OCI-LY3 (cell line): ENCODE data around the gene EDEM1.

Experiments
- H2AFZ ChIP-seq: fragments of 200-600, 300-600 bp; shearing (Covaris generic); 2 replicates; pipeline ENCODE4 v1.6.0; 2014; ENCODE audit warnings: antibody characterized with exemption, low read depth, low read length
- H3K27ac ChIP-seq: fragments of 200-600, 300-600 bp; sonication (generic); 2 replicates; pipeline ENCODE4 v1.5.1; 2014; ENCODE audit warnings: mild to moderate bottlenecking, low read length, moderate library complexity, mixed read lengths
- H3K27me3 ChIP-seq: fragments of 200-600, 300-600 bp; sonication (generic); 2 replicates; pipeline ENCODE4 v1.6.1; 2014; ENCODE audit warnings: low read depth, low read length, mixed read lengths
- H3K36me3 ChIP-seq: fragments of 200-600, 300-600 bp; sonication (generic); replicated peaks from 2 replicates; pipeline ENCODE3; 2014; ENCODE audit warnings: low read depth, low read length, mixed read lengths
- H3K4me1 ChIP-seq: fragments of 300-600, 200-600 bp; sonication (generic); 2 replicates; pipeline ENCODE4 v1.6.1; 2014; ENCODE audit warnings: low read length, mixed read lengths
- H3K4me2 ChIP-seq: fragments of 200-600, 300-600 bp; sonication (generic); 2 replicates; pipeline ENCODE4 v1.6.1; 2014; ENCODE audit warnings: low read length, mixed read lengths
- H3K4me3 ChIP-seq: fragments of 300-600, 200-600 bp; sonication (generic); 2 replicates; pipeline ENCODE4 v1.5.1; 2014; ENCODE audit warnings: antibody characterized with exemption, mild to moderate bottlenecking, low read length, moderate library complexity
- H3K79me2 ChIP-seq: fragments of 300-600, 200-600 bp; shearing (Covaris generic); 2 replicates; pipeline ENCODE4 v1.6.1; 2014; ENCODE audit warnings: mild to moderate bottlenecking, low read length, mixed read lengths
- H3K9ac ChIP-seq: fragments of 300-600, 200-600 bp; shearing (Covaris generic); 2 replicates; pipeline ENCODE4 v1.6.0; 2014; ENCODE audit warnings: mild to moderate bottlenecking, low read length, moderate library complexity
- H3K9me3 ChIP-seq: fragments of 200-600, 300-600 bp; shearing (Covaris generic); 2 replicates; pipeline ENCODE4 v1.6.1; 2014; ENCODE audit warnings: low read length, mixed read lengths; ENCODE audit not compliant: insufficient read depth
- H4K20me1 ChIP-seq: fragments of 200-600, 300-600 bp; sonication (generic); 2 replicates; pipeline ENCODE4 v1.6.1; 2016; ENCODE audit warnings: low read length, mixed read lengths; ENCODE audit not compliant: insufficient read depth
- CTCF ChIP-seq: fragments of 200-600, 300-600 bp; sonication (generic); IDR thresholded peaks from 2 replicates; pipeline ENCODE4 v1.5.1; 2014; ENCODE audit warnings: antibody characterized with exemption, low read length, low read depth
- EZH2phosphoT487 ChIP-seq: fragments of 200-600 bp; shearing (Covaris generic); IDR thresholded peaks from 2 replicates; pipeline ENCODE4 v1.6.1; 2018; ENCODE audit warnings: antibody characterized with exemption, mixed run types, low read depth

Gene EDEM1

DNA sequence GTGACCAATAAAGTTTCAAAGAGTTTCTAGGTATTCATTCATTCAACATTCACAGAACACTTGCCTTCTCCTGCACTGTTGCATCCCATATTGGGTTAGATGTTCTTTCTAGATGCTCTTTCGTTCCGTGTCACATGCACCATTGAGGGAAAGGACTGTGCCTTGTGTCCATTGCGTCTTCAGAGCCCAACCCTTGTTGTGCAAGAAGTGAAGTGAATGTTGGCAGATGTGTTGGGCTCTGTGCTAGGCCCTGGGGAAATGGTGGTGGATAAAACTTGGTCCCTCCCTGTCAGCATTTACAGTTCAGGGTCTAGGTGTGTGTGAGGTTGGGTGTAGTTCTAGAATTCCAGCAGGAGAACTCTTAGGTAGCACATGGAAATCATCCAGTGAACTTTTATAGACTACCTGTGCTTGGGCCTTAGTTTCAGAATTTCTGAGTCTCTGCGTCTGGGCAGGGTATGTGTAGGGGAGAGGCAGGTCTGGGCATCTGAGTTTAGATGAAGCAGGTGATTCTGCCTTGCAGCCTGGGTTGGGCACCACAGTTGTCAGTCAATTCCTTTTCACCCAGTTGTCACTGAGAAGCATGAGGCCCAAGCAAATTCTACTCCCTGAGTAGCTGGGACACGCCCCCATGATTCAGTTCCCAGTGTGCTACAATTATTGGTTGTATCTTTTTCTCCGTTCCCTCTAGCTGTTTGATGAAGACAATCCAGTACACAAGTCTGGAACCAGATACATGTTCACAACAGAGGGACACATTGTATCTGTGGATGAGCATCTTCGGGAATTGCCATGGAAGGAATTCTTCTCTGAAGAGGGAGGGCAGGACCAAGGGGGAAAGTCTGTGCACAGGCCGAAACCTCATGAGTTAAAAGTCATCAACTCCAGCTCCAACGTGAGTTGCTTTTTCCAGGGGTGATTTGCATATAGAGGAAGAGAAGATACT lies 25.4 kb downstream of the EDEM1 start:
- no peaks in the 10 kb centered on the region for H3K27me3 ChIP-seq
- no peak overlapping the region for H3K9ac ChIP-seq
- no peak overlapping the region for H3K4me3 ChIP-seq
- H2AFZ ChIP-seq = no peak overlapping the region
- H3K9me3 ChIP-seq = no peaks in the 10 kb centered on the region
- H3K36me3 ChIP-seq = peaks cover 94% of the 10 kb centered on the region
- no peak overlapping the region for H3K4me2 ChIP-seq
- H3K27ac ChIP-seq = no peak overlapping the region
- peaks cover 24% of the 10 kb centered on the region for H3K79me2 ChIP-seq
- H3K4me1 ChIP-seq = no peaks in the 10 kb centered on the region
- H4K20me1 ChIP-seq = peaks cover 70% of the 10 kb centered on the region
- no peak for TF ChIP-seq CTCF
- TF ChIP-seq EZH2phosphoT487 = no peak

- peaks cover 71% of the 10 kb centered on the region for H4K20me1 ChIP-seq
- TF ChIP-seq EZH2phosphoT487 (no peak), CTCF (no peak)
- H3K9ac ChIP-seq = no peak overlapping the region
- H3K27me3 ChIP-seq = no peaks in the 10 kb centered on the region
- no peak overlapping the region for H3K27ac ChIP-seq
- peaks cover 18% of the 10 kb centered on the region for H3K79me2 ChIP-seq
- no peak overlapping the region for H2AFZ ChIP-seq
- peaks cover 94% of the 10 kb centered on the region for H3K36me3 ChIP-seq
- H3K4me2 ChIP-seq = no peak overlapping the region
- no peak overlapping the region for H3K4me3 ChIP-seq
- no peaks in the 10 kb centered on the region for H3K9me3 ChIP-seq
- H3K4me1 ChIP-seq = no peaks in the 10 kb centered on the region
Observed at GRCh38 chr3:5213574-5213966, 26.1 kb downstream of the EDEM1 start.

DNA sequence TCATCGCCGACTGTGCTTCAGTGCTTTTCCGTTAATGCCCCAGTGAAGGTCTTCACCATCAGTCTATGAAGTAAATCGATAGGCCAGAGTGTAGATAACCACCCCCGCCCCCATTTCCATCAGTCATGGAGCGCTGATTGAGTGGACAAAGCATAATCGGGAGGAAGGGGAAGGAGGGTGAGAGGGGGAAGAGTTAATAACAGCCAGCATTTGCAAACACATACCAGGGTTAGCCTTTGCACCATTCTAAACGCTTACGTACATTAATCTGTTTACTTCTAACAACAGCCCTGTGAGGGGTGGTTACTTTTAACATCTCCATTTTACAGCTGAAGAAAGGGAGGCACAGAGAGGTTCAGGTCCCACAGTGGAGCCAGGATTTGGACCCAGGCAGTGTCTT lies 26.8 kb downstream of the EDEM1 start:
- H3K79me2 ChIP-seq = peaks cover 11% of the 10 kb centered on the region

More for the DNA sequence above, 26.8 kb downstream of the EDEM1 start:
- Histone ChIP-seq H3K9me3 (no peaks in the 10 kb centered on the region), H4K20me1 (peaks cover 73% of the 10 kb centered on the region), H3K4me3 (no peak overlapping the region), H3K4me2 (no peak overlapping the region), H3K27me3 (no peaks in the 10 kb centered on the region), H3K4me1 (no peaks in the 10 kb centered on the region), H3K9ac (no peak overlapping the region), H2AFZ (no peak overlapping the region), H3K36me3 (peaks cover 93% of the 10 kb centered on the region), H3K27ac (no peak overlapping the region)
- TF ChIP-seq CTCF (no peak), EZH2phosphoT487 (no peak)
